ENCODE results near the gene C12orf43. TPM values are rescaled to one million over a fixed set of nuclear protein-coding genes. Genes with fewer than 3 reads are reported as not detected.

The C12orf43 gene
- total RNA-seq, 4 donors from 2014 or later, result 7.8 to 18.6 (median 12.9) TPM

DNA sequence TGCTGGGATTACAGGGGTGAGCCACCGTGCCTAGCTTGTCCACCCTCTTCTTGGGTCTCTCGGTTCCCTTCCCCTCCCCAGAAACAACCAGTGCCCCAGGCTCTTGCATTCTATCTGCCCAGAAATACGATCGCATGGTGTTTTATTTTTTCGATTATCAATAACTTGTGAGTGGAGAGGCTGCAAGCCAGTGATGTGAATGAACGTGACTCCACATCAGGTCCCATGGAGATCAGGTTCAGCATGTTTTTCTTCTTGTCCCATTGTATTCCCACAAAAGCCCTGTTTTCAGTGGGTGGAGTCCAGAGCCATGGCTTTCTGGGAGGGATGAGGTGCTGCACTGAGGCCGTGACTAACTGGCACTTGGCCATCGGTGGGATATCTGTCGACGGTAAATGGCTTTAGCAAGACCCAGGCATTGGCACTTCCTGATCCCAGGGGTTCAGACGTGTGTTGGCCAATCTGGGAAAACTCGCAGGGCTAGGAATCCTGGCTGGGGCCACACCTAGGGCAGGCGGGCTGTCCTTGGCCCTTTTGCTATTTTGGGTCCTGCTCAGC, 50.7 kb downstream of the C12orf43 start:
- TF ChIP-seq, protein P1, sequence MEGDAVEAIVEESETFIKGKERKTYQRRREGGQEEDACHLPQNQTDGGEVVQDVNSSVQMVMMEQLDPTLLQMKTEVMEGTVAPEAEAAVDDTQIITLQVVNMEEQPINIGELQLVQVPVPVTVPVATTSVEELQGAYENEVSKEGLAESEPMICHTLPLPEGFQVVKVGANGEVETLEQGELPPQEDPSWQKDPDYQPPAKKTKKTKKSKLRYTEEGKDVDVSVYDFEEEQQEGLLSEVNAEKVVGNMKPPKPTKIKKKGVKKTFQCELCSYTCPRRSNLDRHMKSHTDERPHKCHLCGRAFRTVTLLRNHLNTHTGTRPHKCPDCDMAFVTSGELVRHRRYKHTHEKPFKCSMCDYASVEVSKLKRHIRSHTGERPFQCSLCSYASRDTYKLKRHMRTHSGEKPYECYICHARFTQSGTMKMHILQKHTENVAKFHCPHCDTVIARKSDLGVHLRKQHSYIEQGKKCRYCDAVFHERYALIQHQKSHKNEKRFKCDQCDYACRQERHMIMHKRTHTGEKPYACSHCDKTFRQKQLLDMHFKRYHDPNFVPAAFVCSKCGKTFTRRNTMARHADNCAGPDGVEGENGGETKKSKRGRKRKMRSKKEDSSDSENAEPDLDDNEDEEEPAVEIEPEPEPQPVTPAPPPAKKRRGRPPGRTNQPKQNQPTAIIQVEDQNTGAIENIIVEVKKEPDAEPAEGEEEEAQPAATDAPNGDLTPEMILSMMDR (IDR thresholded peaks at IDR 0.05; ENCODE audit: low read depth), result no peak

DNA sequence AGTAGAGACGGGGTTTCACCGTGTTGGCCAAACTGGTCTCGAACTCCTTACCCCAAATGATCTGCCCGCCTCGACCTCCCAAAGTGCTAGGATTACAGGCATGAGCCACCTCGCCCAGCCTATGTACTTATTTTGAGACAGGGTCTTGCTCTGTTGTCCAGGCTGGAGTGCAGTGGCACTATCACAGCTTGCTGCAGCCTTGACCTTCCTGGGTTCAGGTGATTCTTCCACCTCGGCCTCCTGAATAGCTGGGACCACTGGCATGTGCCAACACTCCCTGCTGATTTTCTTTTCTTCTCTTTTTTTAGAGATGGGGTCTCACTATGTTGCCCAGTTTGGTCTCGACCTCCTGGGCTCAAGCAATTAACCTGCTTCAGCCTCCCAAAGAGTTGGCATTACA, 52.0 kb downstream of the C12orf43 start:
- TF ChIP-seq, protein P1 (IDR thresholded peaks at IDR 0.05; ENCODE audit: low read depth), result no peak

DNA sequence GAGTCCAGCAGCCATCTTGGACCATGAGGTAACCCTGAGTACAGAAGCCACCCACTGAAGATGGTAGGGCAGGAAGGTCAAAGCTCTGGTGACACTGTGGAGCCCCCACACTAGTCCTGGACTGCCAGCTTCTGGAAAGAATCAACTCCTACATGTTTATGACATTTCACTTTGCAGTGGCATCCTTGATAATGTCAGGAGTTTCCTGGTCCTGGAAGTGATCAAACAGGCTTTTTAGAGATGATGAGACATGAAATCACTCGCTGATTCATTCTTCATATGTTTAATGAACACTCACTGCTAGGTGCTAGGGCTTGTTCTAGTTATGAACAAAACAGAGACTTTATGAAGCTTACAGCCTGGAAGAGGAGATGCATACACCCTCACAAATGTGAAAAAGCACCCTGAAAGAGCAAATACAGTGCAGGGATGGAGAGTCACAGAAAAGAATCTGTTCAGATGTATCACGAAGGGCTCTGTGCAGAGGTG, 53.7 kb downstream of the C12orf43 start:
- TF ChIP-seq, protein P1 (IDR thresholded peaks at IDR 0.05; ENCODE audit: low read depth), result no peak

DNA sequence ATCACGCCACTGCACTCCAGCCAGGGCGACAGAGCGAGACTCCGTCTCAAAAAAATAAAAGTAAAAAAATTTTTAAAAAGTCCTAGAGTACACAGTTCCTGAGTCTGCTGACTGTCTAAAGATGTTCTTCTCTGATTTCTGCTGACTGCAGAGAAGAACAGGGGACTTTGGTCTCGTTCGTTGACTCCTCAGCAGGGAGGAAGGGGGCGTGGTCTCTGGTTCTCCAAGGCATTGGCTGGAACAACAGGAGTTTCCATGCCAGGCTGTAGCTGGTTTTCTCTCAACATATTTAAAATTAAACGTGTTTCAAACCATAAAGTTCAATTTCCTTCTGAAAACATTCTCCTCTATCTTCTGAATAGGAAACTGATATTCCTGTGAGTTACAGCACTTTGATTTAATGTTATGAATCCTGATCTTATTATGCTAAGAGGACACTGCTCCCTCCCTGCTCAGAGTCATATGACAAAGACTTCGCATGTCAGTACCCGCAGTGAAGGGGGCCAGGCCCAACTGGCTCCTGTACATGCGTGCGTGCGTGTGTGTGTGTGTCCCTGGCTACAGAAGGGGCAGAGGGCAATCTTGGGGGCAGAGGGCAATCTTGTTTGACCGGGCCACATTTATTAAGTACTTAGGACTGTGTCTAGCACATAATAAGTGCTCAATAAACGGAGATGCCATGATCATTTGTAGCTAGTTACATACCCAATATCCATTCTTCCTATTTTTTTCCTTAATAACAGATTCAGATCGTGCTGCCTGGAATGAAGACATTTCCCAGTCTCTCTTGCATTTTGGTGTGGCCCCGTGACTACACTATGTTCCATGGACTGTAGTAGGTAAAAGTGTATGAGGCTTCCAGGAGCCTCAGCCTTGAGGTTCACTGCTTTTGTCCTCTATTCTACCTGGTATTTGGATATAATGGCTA, 54.4 kb downstream of the C12orf43 start:
- TF ChIP-seq, protein P1 (IDR thresholded peaks at IDR 0.05; ENCODE audit: low read depth), result no peak

DNA sequence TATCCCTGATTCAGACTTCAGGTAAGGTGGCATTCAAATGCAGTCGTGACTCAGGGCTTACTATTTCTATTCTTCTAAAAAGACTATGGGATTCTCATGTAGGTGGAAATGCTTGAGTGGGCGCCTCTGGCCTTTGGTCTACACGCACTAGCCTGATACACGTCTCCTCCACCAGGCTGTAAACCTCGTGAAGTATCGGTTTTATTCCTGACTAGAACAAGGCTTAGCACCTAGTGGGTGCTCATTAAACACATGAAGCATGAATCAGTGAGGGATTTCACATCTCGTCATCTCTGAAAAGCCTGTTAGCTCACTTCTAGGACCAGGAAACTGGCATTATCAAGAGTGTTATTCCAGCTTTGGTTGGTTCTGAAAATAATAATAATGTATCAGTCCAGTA, 55.6 kb downstream of the C12orf43 start:
- TF ChIP-seq, protein P1 (IDR thresholded peaks at IDR 0.05; ENCODE audit: low read depth), result no peak

DNA sequence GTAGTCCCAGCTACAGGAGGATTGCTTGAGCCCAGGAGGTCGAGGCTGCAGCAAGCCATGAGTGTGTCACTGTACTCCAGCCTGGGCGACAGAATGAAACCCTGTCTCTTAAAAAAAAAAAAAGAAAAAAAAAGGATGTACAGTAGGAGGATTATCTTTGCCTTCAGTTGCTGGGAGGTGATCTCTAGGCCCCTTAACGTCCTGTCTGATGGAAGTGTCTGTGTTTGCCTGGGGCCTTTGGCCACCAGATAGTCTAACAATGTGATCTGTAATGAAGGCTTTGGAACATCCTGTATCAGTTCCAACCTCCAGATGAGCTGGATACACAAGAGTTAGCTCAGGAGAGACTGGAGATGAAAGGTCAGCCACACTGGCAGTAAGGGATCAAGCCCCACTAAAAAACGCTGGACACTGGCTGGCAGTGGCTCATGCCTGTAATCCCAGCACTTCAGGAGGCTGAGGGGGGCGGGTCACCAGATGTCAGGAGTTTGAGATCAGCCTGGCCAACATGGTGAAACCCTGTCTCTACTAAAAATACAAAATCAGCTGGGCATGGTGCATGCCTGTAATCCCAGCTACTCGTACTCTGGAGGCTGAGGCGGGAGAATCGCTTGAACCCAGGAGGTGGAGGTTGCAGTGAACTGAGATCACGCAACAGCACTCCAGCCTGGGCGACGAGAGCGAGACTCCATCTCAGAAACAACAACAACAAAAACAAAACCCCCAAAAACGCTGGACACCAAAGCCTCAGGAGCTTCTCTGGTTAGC, 57.0 kb downstream of the C12orf43 start:
- TF ChIP-seq, protein P1 (IDR thresholded peaks at IDR 0.05; ENCODE audit: low read depth), result no peak

All from subcutaneous adipose tissue (tissue), 4 donors.